GM21367 (cell line): ENCODE measurements around the gene LRPAP1.

Experiments
- ATAC-seq: cut with Tn5 transposase; IDR thresholded peaks from one replicate; pipeline ENCODE4 v1.9.1; 2021; ENCODE audit not compliant: unreplicated experiment

Gene LRPAP1

GRCh38 chr4:3501825-3502425 is 30.3 kb downstream of the LRPAP1 start:
- ATAC-seq: no peak

DNA sequence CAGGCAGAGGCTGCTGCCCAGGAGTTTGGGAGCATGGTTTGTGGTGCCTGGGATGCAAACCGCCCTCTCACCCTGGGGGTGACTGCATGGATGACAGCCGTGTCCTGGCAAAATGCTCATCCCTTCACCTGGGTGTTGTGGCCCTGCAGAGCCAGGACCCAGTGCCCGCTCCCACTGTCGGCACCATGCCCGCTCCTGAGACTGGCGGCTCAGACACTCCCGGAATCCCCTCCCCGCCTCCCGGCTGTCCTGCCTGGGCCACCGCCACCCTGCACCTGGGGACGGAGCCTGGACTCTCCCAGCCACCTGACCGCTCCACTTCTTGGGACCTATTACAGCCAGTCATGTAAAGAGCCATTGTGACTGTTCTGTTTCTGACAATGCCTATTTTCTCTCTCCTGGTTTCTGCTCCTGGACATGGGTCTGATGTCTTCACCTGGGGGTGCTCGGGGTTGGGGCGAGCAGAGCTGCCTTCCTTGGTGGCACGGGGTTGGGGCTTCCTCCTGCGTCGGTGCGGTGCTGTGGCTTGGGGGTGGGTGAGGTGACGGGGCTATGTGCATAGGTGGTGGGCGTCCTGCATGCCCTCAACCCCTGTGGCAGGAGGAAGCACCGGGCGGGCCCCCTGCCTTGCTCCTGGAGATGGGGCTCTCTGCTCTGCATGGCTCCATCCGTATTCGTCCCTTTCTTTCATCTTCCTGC is 30.9 kb downstream of the LRPAP1 start:
- no peak for ATAC-seq

GRCh38 chr4:3500634-3501101 is 31.6 kb downstream of the LRPAP1 start:
- ATAC-seq: no peak

DNA sequence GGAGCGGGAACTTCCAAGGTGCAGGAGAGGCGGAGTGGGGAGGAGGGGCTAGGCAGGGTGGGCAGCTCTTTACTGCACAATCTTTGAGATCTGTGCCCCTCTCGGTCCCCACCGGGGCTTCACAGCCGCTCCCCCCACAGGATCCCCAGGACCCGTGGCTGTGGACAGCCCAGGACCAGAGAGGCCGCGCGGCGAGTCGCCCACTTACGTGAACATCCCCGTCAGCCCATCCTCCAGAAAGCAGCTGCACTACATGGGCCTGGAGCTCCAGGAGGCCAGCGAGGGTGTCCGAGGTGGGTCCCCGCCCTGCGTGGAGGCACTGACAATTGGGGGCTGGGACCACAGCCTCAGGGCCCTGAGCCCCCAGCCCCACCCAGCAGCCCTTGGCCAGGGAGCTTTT is 32.1 kb downstream of the LRPAP1 start:
- ATAC-seq: no peak

DNA sequence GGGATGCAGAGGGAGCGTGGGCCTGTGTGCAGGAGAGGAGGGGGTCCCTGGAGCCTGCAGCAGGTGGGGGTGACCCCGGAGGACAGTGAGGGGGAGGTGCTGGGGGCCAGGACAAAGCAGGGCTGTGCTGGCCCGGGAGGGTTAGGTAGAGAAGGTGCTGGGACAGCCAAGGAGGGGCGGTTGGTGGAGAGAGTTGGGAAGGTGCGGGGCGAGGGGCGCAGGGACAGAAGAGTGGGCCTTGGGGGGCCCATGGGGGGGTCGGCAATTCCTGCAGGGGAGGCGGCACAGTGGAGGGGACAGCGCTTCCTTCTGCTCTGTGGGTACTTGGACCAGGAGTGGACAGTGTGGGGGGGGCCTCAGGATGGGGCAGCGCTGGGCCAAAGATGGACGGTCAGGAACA is 32.5 kb downstream of the LRPAP1 start:
- ATAC-seq: no peak

DNA sequence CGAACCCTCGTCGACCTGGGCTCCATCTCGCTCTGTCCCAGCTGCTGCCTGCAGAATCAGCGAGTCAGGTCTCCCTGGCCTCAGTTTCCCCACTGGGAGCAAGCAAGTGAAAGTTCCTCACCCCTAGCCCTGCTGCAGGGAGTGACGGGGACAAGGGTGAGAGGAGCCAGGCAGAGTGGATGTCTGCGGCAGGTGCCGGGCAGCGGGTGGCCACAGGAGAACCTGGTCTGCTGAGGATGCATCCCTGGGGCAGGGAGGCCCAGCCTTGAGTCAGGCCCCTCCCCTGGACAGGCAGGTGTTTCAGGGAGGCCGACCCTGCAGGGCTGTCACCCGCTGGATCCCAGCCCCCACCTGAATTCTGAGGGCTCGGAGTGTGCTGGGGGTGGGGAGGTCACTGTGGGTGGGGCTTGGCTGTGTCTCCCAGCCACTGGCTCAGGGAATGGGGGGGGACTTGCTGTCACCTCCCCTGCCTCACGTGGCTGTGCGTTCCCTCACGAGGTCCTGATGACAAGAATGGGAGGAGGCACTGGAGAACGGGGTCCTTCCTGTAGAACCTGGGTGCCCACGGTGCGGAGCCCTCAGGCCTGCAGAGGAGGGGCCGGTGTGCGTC is 33.2 kb downstream of the LRPAP1 start:
- no peak for ATAC-seq

- ATAC-seq: no peak
These were observed 33.8 kb downstream of the LRPAP1 start for GRCh38 chr4:3498407-3498806.

GRCh38 chr4:3497523-3498389 is 34.5 kb downstream of the LRPAP1 start:
- ATAC-seq: no peak

DNA sequence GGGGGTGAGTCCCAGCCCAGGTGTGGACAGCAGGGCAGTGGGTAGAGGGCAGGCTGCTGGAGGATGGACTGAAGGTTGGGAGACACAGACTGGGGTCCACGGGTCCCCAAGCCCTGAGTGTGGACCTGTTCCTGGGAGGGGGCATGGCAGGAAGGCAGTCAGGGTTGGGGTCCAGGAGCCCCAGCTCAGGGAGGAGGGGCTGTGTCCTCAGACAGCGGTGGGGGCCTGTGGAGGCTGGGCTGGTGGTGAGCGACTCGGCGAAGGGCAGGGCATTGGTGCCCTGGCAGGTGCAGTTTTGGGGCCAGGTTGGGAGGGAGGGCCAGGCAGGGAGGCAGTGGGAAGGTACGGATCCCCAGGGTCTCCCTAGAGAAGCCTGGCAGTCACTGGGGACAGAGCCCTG is 35.1 kb downstream of the LRPAP1 start:
- no peak for ATAC-seq

GRCh38 chr4:3496021-3496420 is 36.2 kb downstream of the LRPAP1 start:
- no peak for ATAC-seq

GRCh38 chr4:3495204-3495975 is 36.8 kb downstream of the LRPAP1 start:
- ATAC-seq: no peak

GRCh38 chr4:3494462-3494871 is 37.8 kb downstream of the LRPAP1 start:
- no peak for ATAC-seq

DNA sequence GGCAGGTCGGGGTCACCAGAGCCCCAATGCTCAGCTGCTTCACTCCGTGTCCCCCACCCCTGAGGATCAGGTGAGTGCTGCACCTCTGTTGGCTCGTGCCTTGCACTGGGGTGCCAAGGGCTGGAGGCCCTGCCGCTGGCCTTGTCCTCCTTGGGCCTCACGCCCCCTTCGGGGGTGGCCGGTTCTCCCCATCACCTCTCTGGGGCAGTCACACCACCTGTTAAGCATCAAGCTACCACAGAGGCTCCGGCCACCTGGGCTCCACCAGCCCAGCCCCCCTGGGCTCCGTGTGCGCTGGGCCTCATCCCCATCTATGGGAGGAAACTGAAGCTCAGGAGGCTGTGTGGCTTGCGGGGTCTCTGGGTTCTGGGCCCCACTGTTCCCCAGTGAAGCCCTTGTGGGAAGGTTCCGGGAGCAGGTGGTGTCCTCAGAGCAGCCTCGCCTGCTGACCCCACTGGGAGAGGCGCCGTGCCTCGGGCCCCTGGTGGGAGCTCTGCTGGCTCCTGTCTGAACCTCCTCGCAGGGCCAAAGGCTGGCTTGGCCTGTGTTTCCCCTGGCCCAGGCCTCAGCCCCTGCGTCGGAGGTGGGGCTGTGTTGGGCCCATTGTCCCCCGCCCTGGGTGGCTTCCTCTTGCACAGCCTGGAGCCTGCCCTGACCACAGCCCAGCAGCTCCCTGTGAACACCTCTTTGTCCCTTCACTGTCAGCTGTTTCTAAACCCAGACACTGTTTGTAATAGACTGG is 38.3 kb downstream of the LRPAP1 start:
- no peak for ATAC-seq

DNA sequence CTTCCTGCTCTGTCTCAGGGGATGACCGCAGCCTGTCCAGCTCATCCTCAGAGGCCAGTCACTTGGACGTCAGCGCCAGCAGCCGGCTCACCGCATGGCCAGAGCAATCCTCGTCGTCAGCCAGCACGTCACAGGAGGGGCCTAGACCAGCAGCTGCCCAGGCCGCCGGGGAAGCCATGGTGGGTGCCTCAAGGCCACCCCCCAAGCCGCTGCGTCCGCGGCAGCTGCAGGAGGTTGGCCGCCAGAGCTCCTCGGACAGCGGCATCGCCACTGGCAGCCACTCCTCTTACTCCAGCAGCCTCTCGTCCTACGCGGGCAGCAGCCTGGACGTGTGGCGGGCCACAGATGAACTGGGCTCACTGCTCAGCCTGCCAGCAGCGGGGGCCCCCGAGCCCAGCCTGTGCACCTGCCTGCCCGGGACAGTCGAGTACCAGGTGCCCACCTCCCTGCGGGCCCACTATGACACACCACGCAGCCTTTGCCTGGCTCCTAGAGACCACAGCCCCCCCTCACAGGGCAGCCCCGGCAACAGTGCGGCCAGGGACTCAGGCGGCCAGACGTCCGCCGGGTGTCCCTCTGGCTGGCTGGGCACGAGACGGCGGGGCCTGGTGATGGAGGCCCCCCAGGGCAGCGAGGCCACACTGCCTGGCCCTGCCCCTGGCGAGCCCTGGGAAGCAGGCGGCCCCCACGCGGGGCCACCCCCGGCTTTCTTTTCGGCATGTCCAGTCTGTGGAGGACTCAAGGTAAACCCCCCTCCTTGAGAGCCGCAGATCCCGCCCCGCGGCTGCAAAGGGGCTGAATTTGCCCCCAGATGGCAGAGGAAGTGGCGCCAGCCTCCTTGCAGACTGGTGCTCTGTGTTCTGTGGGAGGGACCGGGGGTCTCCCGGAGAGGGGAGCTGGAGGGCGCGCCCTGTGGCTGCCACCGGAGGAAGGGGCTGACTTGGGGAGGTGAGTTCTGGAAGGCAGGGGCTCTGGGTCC is 39.2 kb downstream of the LRPAP1 start:
- no peak for ATAC-seq

- ATAC-seq: no peak
These were observed 40.4 kb downstream of the LRPAP1 start for GRCh38 chr4:3491681-3492405.

DNA sequence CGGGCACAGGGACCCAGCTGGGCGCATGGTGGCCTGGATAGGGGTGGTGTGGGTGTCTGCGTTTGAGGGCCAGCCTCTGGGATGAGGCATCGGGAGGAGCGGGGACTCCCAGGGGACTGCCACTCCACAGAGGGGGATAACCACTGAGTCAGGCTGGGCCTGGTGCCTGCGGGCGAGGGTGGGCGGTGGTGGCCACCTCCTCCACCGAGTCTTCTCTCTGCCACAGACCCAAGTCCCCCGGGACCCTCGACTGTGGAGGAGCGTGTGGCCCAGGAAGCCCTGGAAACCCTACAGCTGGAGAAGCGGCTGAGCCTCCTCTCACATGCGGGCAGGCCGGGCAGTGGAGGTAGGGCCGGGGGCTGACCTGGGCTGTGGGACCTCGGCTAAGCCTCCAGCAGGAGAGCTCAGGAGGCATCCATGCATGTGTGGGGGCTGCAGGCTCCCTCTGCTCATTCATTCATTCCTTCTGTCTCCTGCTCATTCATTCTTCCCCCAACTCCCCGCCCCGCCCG is 42.7 kb downstream of the LRPAP1 start:
- ATAC-seq: no peak

- ATAC-seq: no peak
These were observed 43.4 kb downstream of the LRPAP1 start for GRCh38 chr4:3488820-3489219.

DNA sequence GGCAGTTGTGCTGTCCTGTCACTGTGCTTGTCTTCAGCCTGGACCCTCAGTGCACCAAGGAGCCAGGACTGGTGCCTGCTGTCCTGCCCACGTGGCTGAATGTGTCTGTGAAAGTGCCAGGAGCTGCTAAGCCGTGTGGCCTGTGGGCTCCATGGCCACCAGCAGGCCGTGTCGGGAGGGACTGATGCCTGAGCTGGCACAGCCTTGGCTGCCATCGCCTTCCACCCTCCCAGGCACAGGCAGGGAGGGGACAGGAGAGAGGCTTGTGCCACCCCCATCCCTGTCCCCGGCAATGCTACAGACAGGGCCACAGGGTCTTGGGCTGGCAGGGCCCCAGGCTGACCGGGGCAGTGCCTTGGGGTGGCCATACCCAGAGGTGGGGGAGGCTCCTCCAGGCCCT is 44.4 kb downstream of the LRPAP1 start:
- ATAC-seq: no peak
